Fibroblast of villous mesenchyme (primary cell): ENCODE measurements around the gene TMEM171. TPM values are rescaled to one million over a fixed set of nuclear protein-coding genes. Genes with fewer than 3 reads are reported as not detected.

Experiments used
- DNase-seq: peaks from one replicate; pipeline ENCODE4 v3.0.0-alpha.2; 2010; ENCODE audit warnings: low read depth
- H3K4me3 ChIP-seq: 2 replicates; pipeline ENCODE4 v1.5.1; 2011; ENCODE audit warnings: low read depth, mild to moderate bottlenecking, low read length
- total RNA-seq: library from RNA; depleted of rRNA; stranded (reverse); fragments of >200 nt; gene quantifications from 2 replicates; pipeline ENCODE4 v1.2.3, GENCODE V29; 2012
- TF ChIP-seq, protein P1 (sequence below): IDR thresholded peaks from 2 replicates; pipeline ENCODE4 v1.5.1; 2012; ENCODE audit warnings: low read depth, mild to moderate bottlenecking, low read length; ENCODE audit not compliant: insufficient read depth

TMEM171 gene
- 4.5 and 13.4 TPM in 2 replicates for total RNA-seq

DNA sequence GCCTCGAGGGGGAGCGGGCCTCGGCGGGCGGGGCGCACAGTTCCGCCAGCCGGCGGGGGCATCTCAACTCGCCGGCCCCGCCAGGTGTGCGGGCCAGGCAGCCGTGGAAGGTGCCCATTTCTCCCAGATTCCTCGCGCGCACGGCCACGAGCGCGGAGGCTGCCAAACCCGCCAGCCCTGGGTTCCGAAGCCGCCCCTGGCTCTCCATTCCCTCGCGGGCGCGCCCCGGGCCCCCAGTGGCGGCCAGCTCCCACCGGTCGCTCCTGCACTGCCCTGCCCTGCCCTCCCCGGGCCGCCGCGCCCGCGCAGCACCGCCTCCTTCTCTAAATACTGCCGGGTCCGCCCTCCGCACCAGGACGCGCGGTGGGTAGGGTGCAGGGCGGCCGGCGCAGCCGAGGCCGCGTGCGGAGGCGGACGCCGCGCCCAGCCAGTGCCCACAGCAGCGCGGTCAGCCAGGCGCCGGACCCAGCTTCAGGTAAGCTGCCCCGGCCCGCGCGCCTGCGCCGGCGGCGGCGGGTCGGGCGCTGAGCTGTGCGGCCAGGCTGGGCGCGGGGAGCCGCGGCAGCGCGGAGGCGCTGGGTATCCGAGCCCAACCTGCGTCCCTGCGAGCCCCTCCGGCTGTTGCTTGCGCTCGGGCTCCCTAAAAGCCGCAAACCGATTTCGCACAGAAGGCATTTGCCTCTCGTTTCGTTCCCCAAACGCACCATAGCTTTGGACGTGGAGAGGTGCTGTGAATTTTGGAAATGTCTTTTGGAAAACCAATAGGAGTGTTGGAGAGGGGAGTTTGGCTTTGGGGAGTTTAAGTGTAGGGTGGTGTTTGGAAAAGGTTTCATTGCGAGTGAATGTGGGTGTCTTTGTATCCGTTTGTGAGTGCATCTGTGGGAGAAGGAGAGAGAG lies at the start of gene TMEM171:
TMEM171 (plus strand) TSS at position 354 of the 897 bp plus-strand sequence. CDS start 2,799 bp downstream, outside the sequence.
- peak; percentile 50 for DNase-seq
- TF ChIP-seq, protein P1, sequence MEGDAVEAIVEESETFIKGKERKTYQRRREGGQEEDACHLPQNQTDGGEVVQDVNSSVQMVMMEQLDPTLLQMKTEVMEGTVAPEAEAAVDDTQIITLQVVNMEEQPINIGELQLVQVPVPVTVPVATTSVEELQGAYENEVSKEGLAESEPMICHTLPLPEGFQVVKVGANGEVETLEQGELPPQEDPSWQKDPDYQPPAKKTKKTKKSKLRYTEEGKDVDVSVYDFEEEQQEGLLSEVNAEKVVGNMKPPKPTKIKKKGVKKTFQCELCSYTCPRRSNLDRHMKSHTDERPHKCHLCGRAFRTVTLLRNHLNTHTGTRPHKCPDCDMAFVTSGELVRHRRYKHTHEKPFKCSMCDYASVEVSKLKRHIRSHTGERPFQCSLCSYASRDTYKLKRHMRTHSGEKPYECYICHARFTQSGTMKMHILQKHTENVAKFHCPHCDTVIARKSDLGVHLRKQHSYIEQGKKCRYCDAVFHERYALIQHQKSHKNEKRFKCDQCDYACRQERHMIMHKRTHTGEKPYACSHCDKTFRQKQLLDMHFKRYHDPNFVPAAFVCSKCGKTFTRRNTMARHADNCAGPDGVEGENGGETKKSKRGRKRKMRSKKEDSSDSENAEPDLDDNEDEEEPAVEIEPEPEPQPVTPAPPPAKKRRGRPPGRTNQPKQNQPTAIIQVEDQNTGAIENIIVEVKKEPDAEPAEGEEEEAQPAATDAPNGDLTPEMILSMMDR: no peak
- H3K4me3 ChIP-seq: peak within 1 kb of the TSS; percentile 79

- DNase-seq: no peak
- no peak overlapping the region for H3K4me3 ChIP-seq
- TF ChIP-seq, protein P1: no peak
Observed at GRCh38 chr5:73081093-73081492, 39.3 kb upstream of the TMEM171 start.

- TF ChIP-seq, protein P1: no peak
- H3K4me3 ChIP-seq: no peak overlapping the region
- DNase-seq: no peak
Observed at GRCh38 chr5:73088026-73088425, 32.3 kb upstream of the TMEM171 start.

GRCh38 chr5:73093943-73094342 lies 26.4 kb upstream of the TMEM171 start:
- TF ChIP-seq, protein P1: no peak
- DNase-seq: peak; percentile 40
- H3K4me3 ChIP-seq: no peak overlapping the region

GRCh38 chr5:73094415-73094814 lies 26.0 kb upstream of the TMEM171 start:
- no peak overlapping the region for H3K4me3 ChIP-seq
- no peak for DNase-seq
- TF ChIP-seq, protein P1: no peak

GRCh38 chr5:73095564-73096238 lies 24.7 kb upstream of the TMEM171 start:
- DNase-seq: no peak
- TF ChIP-seq, protein P1: no peak
- no peak overlapping the region for H3K4me3 ChIP-seq
